Ovary (tissue), 3 donors: ENCODE results near the gene HSD11B1L.

Experiments used
- CTCF ChIP-seq, 3 donors: fragments of 450-650 bp in 2 of 3; fragments of 200-600 bp in 1 of 3; IDR thresholded peaks; one replicate each; pipeline versions ENCODE4 v1.5.1 to v1.8.0; 2016 to 2022; ENCODE audit warnings: antibody characterized with exemption in 3 of 3, mild to moderate bottlenecking in 1 of 3
- POLR2A ChIP-seq: fragments of 450-650 bp; IDR thresholded peaks from one replicate; pipeline ENCODE4 v1.6.1; 2017; ENCODE audit warnings: antibody characterized with exemption, mild to moderate bottlenecking, moderate library complexity
- donor health status: DM: no; HTN: no; CAD: no.

GRCh38 chr19:5692723-5693194 lies 11.9 kb downstream of the HSD11B1L start:
- TF ChIP-seq CTCF (IDR thresholded peaks at IDR 0.05): no peak
- no peak for TF ChIP-seq POLR2A
